ENCODE data around the gene ALDH3B2. TPM values are rescaled to one million over a fixed set of nuclear protein-coding genes. Genes with fewer than 3 reads are reported as not detected.

Gene ALDH3B2
- total RNA-seq, 1 donor from 2014 or later: not detected

DNA sequence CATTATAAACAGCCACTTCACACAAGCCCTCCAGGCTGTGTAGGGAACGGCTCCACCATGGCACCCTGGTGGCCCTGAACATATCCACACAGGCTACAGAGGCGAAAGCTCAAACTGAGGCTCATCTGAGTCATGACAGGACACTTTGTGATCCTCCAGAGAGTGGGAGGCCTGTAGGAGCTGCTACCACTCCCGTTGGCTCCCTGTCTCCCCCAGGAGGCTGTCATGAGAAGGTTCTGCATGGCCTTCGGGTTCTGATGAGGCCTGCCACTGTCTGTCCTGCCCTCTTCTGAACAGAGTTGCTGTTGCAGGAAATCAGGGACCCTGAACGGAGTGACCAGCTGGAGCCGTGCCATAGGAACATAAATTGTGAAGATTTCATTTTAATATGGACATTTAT is 23.8 kb upstream of the ALDH3B2 start:
- no peaks in the 10 kb centered on the region for H3K27me3 ChIP-seq
- H3K36me3 ChIP-seq: no peaks in the 10 kb centered on the region
- no peak overlapping the region for H3K27ac ChIP-seq
- no peaks in the 10 kb centered on the region for H3K9me3 ChIP-seq
- intact Hi-C loops (cut with DNase I): no loop called here
- no peaks in the 10 kb centered on the region for H3K4me1 ChIP-seq
- no peak overlapping the region for H3K4me3 ChIP-seq
- TF ChIP-seq, protein P1, sequence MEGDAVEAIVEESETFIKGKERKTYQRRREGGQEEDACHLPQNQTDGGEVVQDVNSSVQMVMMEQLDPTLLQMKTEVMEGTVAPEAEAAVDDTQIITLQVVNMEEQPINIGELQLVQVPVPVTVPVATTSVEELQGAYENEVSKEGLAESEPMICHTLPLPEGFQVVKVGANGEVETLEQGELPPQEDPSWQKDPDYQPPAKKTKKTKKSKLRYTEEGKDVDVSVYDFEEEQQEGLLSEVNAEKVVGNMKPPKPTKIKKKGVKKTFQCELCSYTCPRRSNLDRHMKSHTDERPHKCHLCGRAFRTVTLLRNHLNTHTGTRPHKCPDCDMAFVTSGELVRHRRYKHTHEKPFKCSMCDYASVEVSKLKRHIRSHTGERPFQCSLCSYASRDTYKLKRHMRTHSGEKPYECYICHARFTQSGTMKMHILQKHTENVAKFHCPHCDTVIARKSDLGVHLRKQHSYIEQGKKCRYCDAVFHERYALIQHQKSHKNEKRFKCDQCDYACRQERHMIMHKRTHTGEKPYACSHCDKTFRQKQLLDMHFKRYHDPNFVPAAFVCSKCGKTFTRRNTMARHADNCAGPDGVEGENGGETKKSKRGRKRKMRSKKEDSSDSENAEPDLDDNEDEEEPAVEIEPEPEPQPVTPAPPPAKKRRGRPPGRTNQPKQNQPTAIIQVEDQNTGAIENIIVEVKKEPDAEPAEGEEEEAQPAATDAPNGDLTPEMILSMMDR (IDR thresholded peaks at IDR 0.05): no peak
- no peak for DNase-seq (ENCODE audit: low spot score in 2 of 2)

DNA sequence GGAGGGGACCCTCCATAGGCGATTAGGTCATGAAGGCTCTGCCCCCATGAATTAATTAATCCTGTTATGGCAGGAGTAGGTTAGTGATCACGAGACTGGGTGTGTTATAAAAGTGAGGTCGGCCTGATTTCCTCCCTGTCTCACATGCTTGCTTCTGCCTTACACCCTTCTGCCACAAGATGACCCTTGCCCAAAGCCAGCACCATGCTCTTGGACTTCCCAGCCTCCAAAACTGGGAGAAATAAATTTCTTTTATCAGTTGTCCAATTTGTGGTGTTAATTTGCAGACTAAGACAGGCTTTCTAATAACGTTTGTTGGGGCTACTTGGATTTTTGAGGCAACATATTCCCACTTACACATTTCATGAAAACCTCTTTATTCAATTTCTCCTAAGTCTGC is 23.4 kb upstream of the ALDH3B2 start:
- H3K27me3 ChIP-seq: no peaks in the 10 kb centered on the region
- no peak overlapping the region for H3K4me3 ChIP-seq
- DNase-seq (ENCODE audit: low spot score in 2 of 2): no peak
- no peaks in the 10 kb centered on the region for H3K36me3 ChIP-seq
- H3K27ac ChIP-seq: no peak overlapping the region
- H3K9me3 ChIP-seq: no peaks in the 10 kb centered on the region
- intact Hi-C loops (cut with DNase I): no loop called here
- TF ChIP-seq, protein P1 (IDR thresholded peaks at IDR 0.05): no peak
- no peaks in the 10 kb centered on the region for H3K4me1 ChIP-seq

DNA sequence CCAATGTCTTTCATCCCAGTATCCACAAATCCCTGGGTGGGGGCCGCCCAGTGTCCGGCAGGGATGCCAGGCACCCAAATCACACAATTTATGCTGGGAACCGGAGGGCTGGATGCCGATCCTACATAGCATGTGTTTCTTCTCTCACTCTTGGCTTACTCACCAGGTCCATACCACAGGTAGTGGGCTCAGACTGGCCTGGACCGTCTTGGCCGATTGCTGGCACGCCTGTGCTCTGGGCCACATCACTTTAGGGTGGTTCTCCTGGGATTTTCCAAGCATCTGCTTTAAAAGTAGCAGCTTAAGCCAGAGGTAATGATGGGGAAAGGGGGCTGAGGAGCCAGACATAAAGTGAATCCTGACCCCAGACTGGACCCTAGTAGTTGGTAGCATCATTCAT is 22.6 kb upstream of the ALDH3B2 start:
- TF ChIP-seq, protein P1 (IDR thresholded peaks at IDR 0.05): no peak
- intact Hi-C loops (cut with DNase I): no loop called here
- no peaks in the 10 kb centered on the region for H3K9me3 ChIP-seq
- no peaks in the 10 kb centered on the region for H3K4me1 ChIP-seq
- H3K27ac ChIP-seq: no peak overlapping the region
- H3K36me3 ChIP-seq: no peaks in the 10 kb centered on the region
- DNase-seq (ENCODE audit: low spot score in 2 of 2): no peak
- H3K27me3 ChIP-seq: no peaks in the 10 kb centered on the region
- no peak overlapping the region for H3K4me3 ChIP-seq

GRCh38 chr11:67695606-67696005 is 21.2 kb upstream of the ALDH3B2 start:
- Histone ChIP-seq H3K27ac (no peak overlapping the region), H3K27me3 (no peaks in the 10 kb centered on the region), H3K4me3 (no peak overlapping the region), H3K9me3 (no peaks in the 10 kb centered on the region), H3K4me1 (no peaks in the 10 kb centered on the region), H3K36me3 (no peaks in the 10 kb centered on the region)
- TF ChIP-seq, protein P1 (IDR thresholded peaks at IDR 0.05): no peak
- no peak for DNase-seq (ENCODE audit: low spot score in 2 of 2)
- intact Hi-C loops (cut with DNase I): no loop called here

GRCh38 chr11:67694875-67695555 is 20.6 kb upstream of the ALDH3B2 start:
- H3K4me3 ChIP-seq: no peak overlapping the region
- H3K27ac ChIP-seq: no peak overlapping the region
- no peaks in the 10 kb centered on the region for H3K4me1 ChIP-seq
- H3K9me3 ChIP-seq: no peaks in the 10 kb centered on the region
- DNase-seq (ENCODE audit: low spot score in 2 of 2): no peak
- H3K36me3 ChIP-seq: no peaks in the 10 kb centered on the region
- intact Hi-C loops (cut with DNase I): no loop called here
- TF ChIP-seq, protein P1 (IDR thresholded peaks at IDR 0.05): no peak
- H3K27me3 ChIP-seq: no peaks in the 10 kb centered on the region

GRCh38 chr11:67691149-67691548 is 16.7 kb upstream of the ALDH3B2 start:
- Histone ChIP-seq H3K27ac (no peak overlapping the region), H3K4me1 (no peaks in the 10 kb centered on the region), H3K4me3 (no peak overlapping the region), H3K9me3 (no peaks in the 10 kb centered on the region), H3K36me3 (no peaks in the 10 kb centered on the region), H3K27me3 (no peaks in the 10 kb centered on the region)
- TF ChIP-seq, protein P1 (IDR thresholded peaks at IDR 0.05): no peak
- intact Hi-C loops (cut with DNase I): no loop called here
- no peak for DNase-seq (ENCODE audit: low spot score in 2 of 2)
